Retinal pigment epithelial cell (primary cell): Measurements from ENCODE around the gene SH3BGR.

Experiments used
- DNase-seq: peaks from one replicate; pipeline ENCODE4 v3.0.0-alpha.2; 2010; ENCODE audit warnings: low read depth
- H3K4me3 ChIP-seq: 2 replicates; pipeline ENCODE4 v1.5.1; 2011; ENCODE audit warnings: mild to moderate bottlenecking, low read length, control low read depth, moderate library complexity
- TF ChIP-seq, protein P1 (sequence below): conservative IDR thresholded peaks from 2 replicates; pipeline ENCODE4 v1.5.1; 2011; ENCODE audit warnings: low read depth, low read length, control low read depth, inconsistent platforms

The SH3BGR gene

DNA sequence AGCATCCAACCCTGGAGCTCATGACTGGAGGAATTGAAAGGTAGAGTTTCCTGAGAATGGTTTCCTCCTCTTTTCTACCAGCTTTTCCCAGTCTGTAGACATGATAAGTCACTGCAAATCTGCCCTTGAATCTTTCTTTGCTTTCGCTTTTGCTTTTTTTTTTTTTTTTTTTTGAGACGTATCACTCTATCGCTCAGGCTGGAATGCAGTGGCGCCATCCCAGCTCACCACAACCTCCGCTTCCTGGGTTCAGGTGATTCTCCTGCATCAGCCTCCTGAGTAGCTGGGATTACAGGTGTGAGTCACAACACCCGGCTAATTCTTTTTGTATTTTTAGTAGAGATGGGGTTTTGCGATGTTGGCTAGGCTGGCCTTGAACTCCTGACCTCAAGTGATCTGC, 4.5 kb upstream of the SH3BGR start:
- TF ChIP-seq, protein P1, sequence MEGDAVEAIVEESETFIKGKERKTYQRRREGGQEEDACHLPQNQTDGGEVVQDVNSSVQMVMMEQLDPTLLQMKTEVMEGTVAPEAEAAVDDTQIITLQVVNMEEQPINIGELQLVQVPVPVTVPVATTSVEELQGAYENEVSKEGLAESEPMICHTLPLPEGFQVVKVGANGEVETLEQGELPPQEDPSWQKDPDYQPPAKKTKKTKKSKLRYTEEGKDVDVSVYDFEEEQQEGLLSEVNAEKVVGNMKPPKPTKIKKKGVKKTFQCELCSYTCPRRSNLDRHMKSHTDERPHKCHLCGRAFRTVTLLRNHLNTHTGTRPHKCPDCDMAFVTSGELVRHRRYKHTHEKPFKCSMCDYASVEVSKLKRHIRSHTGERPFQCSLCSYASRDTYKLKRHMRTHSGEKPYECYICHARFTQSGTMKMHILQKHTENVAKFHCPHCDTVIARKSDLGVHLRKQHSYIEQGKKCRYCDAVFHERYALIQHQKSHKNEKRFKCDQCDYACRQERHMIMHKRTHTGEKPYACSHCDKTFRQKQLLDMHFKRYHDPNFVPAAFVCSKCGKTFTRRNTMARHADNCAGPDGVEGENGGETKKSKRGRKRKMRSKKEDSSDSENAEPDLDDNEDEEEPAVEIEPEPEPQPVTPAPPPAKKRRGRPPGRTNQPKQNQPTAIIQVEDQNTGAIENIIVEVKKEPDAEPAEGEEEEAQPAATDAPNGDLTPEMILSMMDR = no peak
- H3K4me3 ChIP-seq = no peak overlapping the region
- DNase-seq = no peak

DNA sequence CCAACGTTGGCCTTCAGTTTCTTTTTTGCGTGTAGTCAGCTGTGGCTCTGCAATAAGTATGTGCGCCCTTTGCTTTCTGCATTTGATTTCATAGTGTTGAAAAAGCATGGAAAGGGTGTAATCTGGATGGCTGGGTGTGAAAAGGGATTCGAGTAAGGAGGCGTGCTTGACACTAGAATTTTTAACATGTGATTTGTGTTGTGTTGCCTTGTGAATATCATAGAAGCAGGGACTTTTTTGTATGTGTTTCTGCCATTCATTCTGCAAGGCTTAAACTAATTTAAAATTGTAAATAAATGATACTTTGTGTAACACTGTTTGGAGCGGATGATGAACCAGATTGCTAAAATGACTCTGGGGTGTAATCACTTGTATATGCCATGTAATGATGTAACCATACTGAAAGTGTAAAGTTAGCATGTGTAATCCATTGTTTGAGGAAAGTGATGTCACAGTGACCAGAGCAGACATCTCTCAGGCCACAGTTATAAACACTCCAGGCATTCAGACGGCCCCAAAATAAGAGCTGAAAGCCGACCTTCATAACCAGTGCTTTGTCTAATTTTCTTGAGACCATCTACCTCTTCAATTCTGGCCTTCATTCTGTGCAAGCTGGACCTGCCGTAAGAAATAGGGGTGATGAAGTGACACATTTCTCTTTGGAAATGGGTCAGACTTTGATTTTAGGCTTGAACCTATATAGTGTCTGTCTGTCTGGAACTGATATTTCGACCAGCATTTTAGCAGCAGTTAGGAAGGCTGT, 618 bp downstream of the SH3BGR start:
- no peak overlapping the region for H3K4me3 ChIP-seq
- no peak for DNase-seq
- TF ChIP-seq, protein P1 = no peak

DNA sequence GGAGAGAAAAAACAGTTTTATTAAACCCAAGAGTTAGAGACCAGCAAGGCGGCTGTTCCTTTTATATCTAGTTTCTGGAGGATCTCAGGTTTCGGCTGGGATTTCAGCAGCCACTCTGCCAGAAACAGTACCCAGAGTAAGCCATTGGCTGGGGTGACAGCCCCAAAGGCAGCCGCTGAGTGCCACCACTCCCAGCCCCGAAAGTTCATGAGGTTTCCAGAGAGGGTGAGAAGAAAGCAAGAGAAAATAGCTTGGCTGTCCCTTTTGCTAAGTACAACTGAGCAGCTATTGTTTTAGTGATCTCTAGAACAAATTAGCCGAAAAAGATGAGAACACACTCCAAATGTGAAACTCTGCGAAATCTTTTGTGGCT, 1.2 kb downstream of the SH3BGR start:
- no peak overlapping the region for H3K4me3 ChIP-seq

DNA sequence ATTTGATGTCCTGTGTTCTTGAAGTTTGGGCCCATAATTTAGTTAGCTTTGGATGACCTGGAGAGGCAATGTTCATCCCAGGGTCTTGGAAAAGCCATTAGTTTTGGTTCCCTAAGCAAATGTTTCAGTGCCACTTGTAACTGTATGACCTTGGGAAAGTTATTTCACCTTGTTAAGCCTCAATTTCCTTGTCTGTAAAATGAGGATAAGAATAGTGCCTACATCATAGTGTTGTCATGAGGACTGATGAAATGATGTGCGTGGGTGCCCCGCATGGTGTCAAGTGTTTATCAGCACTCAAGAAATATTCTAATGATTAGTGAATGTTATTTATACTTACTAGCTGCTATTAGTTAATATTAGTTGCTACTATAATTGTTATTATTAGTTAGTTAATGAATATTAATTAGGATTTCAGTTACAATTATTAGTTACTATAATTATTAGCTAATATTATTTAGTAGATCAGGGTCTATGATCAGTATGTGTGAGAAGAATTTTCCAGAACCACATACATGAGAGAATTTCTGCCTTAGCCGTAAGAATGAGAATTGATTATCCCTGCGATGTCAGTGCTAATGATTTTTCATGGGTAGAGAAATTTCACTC, 1.9 kb downstream of the SH3BGR start:
- TF ChIP-seq, protein P1 = no peak
- DNase-seq = no peak
- no peak overlapping the region for H3K4me3 ChIP-seq

More for the DNA sequence above, 1.2 kb downstream of the SH3BGR start:
- TF ChIP-seq, protein P1 = no peak
- no peak for DNase-seq

DNA sequence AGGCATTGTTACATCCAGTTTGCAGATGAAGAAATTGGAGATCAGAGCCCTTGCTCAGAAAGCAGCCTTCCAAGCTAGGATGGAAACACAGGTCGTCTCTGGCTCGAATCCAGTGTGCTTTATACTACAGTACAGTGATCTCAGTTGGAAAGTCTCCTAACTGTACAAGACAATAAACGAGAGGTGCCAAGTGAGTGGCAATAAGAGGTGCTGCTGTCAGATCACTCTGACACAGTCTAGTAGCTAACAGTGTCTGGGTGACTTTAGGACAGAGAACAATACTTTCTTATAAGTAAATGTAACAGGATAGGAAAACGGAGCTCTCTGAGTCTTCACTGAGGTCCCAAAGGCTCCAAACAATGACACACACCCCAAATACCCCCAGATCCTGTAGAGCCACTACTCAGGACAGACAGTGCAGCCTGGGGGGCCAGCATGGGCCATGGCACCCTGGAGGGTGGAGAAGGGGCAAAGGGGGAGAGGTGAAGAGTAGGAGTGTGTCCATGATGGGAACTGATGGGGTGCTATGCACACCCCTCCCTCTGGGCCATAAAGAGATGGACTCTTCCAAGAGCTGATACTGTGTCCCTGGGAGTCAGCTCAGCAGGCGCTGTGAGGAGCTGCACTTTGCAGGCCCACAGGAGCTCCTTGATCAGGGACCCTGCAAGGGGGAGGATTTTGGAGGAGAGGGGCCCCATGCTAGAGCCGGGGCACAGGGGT, 3.3 kb downstream of the SH3BGR start:
- H3K4me3 ChIP-seq = no peak overlapping the region
- TF ChIP-seq, protein P1 = no peak
- no peak for DNase-seq

DNA sequence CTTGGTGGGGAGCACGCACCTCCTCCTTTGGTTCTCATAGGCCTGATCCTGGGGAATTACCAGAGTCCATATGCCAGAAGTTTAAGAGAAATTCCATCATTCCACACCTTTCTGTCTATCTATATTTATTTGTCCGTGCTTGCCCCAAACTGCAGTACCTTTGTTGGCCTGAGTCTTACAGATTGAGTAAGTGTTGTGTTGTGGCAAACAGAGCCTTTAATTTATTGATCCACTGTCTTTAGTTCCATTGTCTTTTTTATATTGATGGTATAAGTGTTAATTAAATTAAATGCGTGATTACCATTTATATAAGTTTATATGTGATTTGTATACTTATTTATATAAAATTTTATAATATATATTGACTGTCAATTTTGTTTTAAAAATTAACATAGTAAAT, 4.9 kb downstream of the SH3BGR start:
- TF ChIP-seq, protein P1 = peak; percentile 32
- DNase-seq = no peak
- no peak overlapping the region for H3K4me3 ChIP-seq
